Activated CD4-positive, alpha-beta memory T cell treated with anti-CD3 and anti-CD28 coated beads, Interleukin-2, amount 10 ng/mL, durations not matched to agents 7 days and 5 days (primary cell): ENCODE data around the gene FARS2. TPM values are rescaled to one million over a fixed set of nuclear protein-coding genes. Genes with fewer than 3 reads are reported as not detected.

Experiments
- CTCF ChIA-PET: fragments of 350-600 bp; sonication (Branson Sonifier 250); formaldehyde crosslinking; loops from one replicate; lab custom pipeline; 2021; ENCODE audit warnings: antibody characterized with exemption, inconsistent platforms; lab: Charles Lee
- POLR2A ChIA-PET: fragments of 350-600 bp; sonication (Branson Sonifier 250); formaldehyde crosslinking; loops from one replicate; lab custom pipeline; 2021; ENCODE audit warnings: antibody characterized with exemption; lab: Charles Lee
- DNase-seq: peaks from one replicate; pipeline ENCODE4 v3.0.0-alpha.2; 2020
- H3K27ac Mint-ChIP-seq: one replicate; pipeline ENCODE4 v1.8.0; 2021; ENCODE audit warnings: mild to moderate bottlenecking, mixed read lengths
- H3K27me3 Mint-ChIP-seq: one replicate; pipeline ENCODE4 v1.8.0; 2021; ENCODE audit warnings: mixed read lengths
- H3K36me3 Mint-ChIP-seq: one replicate; pipeline ENCODE4 v1.8.0; 2021; ENCODE audit warnings: low read depth, mixed read lengths
- H3K4me1 Mint-ChIP-seq: one replicate; pipeline ENCODE4 v1.8.0; 2021; ENCODE audit warnings: mixed read lengths
- H3K4me3 Mint-ChIP-seq: one replicate; pipeline ENCODE4 v1.8.0; 2021; ENCODE audit warnings: mild to moderate bottlenecking, mixed read lengths
- H3K9me3 Mint-ChIP-seq: one replicate; pipeline ENCODE4 v1.8.0; 2021; ENCODE audit warnings: mixed read lengths
- total RNA-seq, 2 experiments: library from RNA; stranded (reverse); gene quantifications; one replicate each; pipeline ENCODE4 v1.2.3, GENCODE V29; 2021

Gene FARS2
- total RNA-seq, 2 experiments from 2014 or later = 17.6 to 18.7 TPM

DNA sequence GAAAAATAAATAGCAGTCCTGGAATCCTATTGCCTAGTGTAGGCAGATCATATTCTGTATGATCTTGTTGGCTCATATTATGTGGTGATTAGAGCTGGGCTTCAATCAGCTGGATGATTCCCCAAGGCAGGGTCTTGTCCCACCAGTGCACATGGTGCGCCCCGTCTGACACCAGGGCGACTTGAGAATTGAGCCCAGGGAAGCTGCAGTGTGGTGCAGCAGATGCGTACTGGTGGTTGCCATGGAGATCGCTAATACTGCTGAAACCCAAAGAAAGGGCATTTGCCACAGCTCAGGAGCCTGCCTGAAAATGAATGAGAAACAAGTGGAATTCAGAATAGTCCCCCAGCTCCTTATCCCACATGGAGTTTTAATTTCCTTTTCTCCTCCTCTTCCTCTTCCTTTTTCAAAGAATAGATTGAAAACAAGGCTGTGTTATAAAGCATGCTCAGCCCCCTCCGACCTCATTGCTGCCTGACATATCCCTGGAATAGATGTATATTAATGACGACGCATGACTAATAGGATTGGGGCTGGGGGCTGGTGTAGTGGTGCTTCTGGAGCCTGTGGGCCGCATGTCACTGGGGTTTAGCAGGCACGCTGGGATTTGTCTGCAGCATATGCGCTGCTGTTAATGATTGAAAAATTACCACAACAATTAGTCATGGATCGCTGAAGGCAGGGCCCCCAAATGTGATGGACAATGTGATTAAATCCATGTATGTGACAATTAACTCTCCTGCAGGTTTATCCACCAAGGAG, 210.5 kb downstream of the FARS2 start:
- no peak overlapping the region for H3K27ac Mint-ChIP-seq
- no peak for DNase-seq
- no peaks in the 10 kb centered on the region for H3K27me3 Mint-ChIP-seq
- ChIA-PET CTCF (interaction anchor here (0.6 to 2.5 kb wide), 33 partner anchors 8 to 1076 kb away, joined by 3 to 17 read pairs (median 5); partner anchors contain the start of gene NRN1), POLR2A (interaction anchor here (0.7 to 1.5 kb wide), 7 partner anchors 10 to 532 kb away, joined by 3 to 6 read pairs (median 3); no protein-coding TSS in a partner anchor)
- no peaks in the 10 kb centered on the region for H3K9me3 Mint-ChIP-seq
- no peaks in the 10 kb centered on the region for H3K36me3 Mint-ChIP-seq
- peaks cover 2% of the 10 kb centered on the region for H3K4me1 Mint-ChIP-seq
- no peak overlapping the region for H3K4me3 Mint-ChIP-seq

GRCh38 chr6:5472571-5472970, 211.3 kb downstream of the FARS2 start:
- H3K9me3 Mint-ChIP-seq = no peaks in the 10 kb centered on the region
- POLR2A ChIA-PET = no interaction called here
- H3K36me3 Mint-ChIP-seq = no peaks in the 10 kb centered on the region
- no peak for DNase-seq
- H3K27me3 Mint-ChIP-seq = no peaks in the 10 kb centered on the region
- H3K4me3 Mint-ChIP-seq = no peak overlapping the region
- CTCF ChIA-PET = interaction anchor here (0.6 kb wide), 1 partner anchor 19 kb away, joined by 5 read pairs; no protein-coding TSS in a partner anchor
- no peak overlapping the region for H3K27ac Mint-ChIP-seq
- peaks cover 2% of the 10 kb centered on the region for H3K4me1 Mint-ChIP-seq

- Mint-ChIP-seq H3K9me3 (no peaks in the 10 kb centered on the region), H3K4me3 (no peak overlapping the region), H3K27me3 (no peaks in the 10 kb centered on the region), H3K36me3 (no peaks in the 10 kb centered on the region), H3K27ac (no peak overlapping the region), H3K4me1 (peaks cover 2% of the 10 kb centered on the region)
- CTCF ChIA-PET = no interaction called here
- POLR2A ChIA-PET = no interaction called here
- DNase-seq = no peak
Measured at GRCh38 chr6:5475779-5476178, 214.5 kb downstream of the FARS2 start.

DNA sequence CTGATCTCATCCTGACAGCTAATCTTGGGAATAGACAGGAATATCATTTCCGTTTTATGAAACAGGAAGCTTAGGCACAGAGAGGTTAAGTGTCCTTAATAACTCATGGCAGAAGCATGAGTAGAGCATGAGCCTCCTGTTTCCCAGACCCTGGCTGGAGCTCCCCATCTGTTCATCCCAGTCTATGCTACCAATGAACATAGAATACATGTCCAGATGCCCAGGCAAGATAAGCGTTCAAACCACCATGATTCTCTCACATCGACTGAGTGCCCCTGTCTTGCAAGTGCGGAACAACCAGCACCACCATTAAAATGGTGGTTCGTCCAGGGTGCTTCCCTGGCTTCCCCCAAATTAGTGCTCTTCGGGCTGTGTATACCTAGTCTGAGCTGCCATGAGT, 217.1 kb downstream of the FARS2 start:
- no peak for DNase-seq
- H3K4me3 Mint-ChIP-seq = no peak overlapping the region
- ChIA-PET CTCF (no interaction called here), POLR2A (no interaction called here)
- H3K36me3 Mint-ChIP-seq = no peaks in the 10 kb centered on the region
- H3K4me1 Mint-ChIP-seq = peaks cover 2% of the 10 kb centered on the region
- H3K27me3 Mint-ChIP-seq = no peaks in the 10 kb centered on the region
- H3K9me3 Mint-ChIP-seq = no peaks in the 10 kb centered on the region
- H3K27ac Mint-ChIP-seq = no peak overlapping the region

DNA sequence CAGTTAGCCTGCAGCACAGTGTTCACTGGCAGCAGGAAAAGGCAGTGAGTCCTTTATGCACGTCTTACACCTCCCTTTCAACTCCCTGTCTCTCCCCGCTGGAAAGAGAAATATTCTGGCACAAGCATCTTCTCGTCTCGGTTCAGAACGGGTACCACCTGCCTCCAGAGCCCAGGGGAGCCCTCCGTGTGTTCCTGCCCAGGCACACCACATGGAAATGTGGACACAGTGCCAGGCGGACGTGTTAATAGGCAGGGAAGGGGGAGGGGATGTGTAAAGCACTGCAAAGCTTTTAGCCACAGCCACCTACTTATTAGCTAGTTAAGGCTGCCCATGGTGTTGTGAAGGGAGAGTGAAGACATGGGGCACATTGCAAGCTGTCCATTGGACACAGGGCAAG, 219.7 kb downstream of the FARS2 start:
- ChIA-PET POLR2A (interaction anchor here (1.1 kb wide), 1 partner anchor 9 kb away, joined by 3 read pairs; no protein-coding TSS in a partner anchor), CTCF (interaction anchor here (3.4 kb wide), 1 partner anchor 10 kb away, joined by 11 read pairs; no protein-coding TSS in a partner anchor)
- no peak overlapping the region for H3K27ac Mint-ChIP-seq
- H3K36me3 Mint-ChIP-seq = no peaks in the 10 kb centered on the region
- H3K4me1 Mint-ChIP-seq = peaks cover 2% of the 10 kb centered on the region
- no peaks in the 10 kb centered on the region for H3K27me3 Mint-ChIP-seq
- no peak overlapping the region for H3K4me3 Mint-ChIP-seq
- DNase-seq = no peak
- H3K9me3 Mint-ChIP-seq = no peaks in the 10 kb centered on the region

GRCh38 chr6:5481750-5482149, 220.4 kb downstream of the FARS2 start:
- Mint-ChIP-seq H3K27ac (no peak overlapping the region), H3K4me3 (no peak overlapping the region), H3K36me3 (no peaks in the 10 kb centered on the region), H3K4me1 (peaks cover 4% of the 10 kb centered on the region), H3K9me3 (no peaks in the 10 kb centered on the region), H3K27me3 (no peaks in the 10 kb centered on the region)
- no peak for DNase-seq
- POLR2A ChIA-PET = interaction anchor here (1.1 kb wide), 1 partner anchor 10 kb away, joined by 3 read pairs; no protein-coding TSS in a partner anchor
- CTCF ChIA-PET = interaction anchor here (3.4 kb wide), 1 partner anchor 11 kb away, joined by 11 read pairs; no protein-coding TSS in a partner anchor

DNA sequence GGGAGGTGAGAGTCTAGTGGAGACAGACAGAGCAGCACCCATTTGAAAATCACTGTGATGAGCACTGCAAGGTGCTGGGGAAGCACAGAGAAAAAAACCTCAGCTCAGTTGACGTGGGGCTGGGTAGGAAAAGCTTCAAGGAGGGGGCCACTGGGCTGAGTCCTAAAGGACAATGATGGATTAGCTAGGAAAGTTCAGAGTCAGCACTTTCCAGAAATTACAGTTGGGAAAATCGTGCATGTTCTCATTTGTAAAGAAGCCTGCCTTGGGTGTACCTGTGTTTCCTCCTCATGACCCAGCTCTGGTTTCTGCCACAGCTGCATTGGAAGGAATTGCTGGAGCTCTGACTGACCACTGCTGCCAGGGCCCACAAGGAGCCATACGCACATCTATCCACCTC, 221.3 kb downstream of the FARS2 start:
- no peak overlapping the region for H3K27ac Mint-ChIP-seq
- POLR2A ChIA-PET = interaction anchor here (1.3 kb wide), 1 partner anchor 11 kb away, joined by 3 read pairs; no protein-coding TSS in a partner anchor
- H3K4me3 Mint-ChIP-seq = no peak overlapping the region
- DNase-seq = no peak
- CTCF ChIA-PET = interaction anchor here (0.8 to 3.4 kb wide), 2 partner anchors 11 to 37 kb away, joined by 3 to 11 read pairs; no protein-coding TSS in a partner anchor
- no peaks in the 10 kb centered on the region for H3K9me3 Mint-ChIP-seq
- no peaks in the 10 kb centered on the region for H3K27me3 Mint-ChIP-seq
- H3K4me1 Mint-ChIP-seq = peaks cover 4% of the 10 kb centered on the region
- no peaks in the 10 kb centered on the region for H3K36me3 Mint-ChIP-seq

DNA sequence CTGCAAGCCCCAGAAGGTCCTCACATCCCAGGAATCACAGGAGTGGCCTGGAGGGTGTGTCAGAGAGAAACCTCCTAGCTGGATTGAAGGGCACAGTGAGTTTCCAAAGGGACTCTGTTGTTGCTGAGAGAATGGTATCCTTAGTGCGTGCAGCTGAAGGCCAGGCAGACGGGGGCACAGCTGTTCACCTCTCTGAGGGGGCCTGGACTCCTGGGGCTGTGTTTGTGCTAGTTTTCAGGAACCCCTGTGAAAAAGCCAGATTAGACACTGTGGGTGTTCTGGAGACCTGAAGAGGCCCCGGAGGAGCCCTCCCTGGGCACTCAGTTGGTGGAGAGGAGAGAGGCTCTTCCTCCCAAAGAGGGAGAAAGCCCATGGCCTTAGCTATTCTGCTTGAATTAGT, 223.4 kb downstream of the FARS2 start:
- CTCF ChIA-PET = interaction anchor here (2.8 kb wide), 1 partner anchor 14 kb away, joined by 12 read pairs; no protein-coding TSS in a partner anchor
- Mint-ChIP-seq H3K36me3 (no peaks in the 10 kb centered on the region), H3K4me1 (peaks cover 4% of the 10 kb centered on the region), H3K27me3 (no peaks in the 10 kb centered on the region), H3K4me3 (no peak overlapping the region), H3K27ac (no peak overlapping the region), H3K9me3 (no peaks in the 10 kb centered on the region)
- POLR2A ChIA-PET = interaction anchor here (2.3 kb wide), 1 partner anchor 34 kb away, joined by 9 read pairs; no protein-coding TSS in a partner anchor
- no peak for DNase-seq

GRCh38 chr6:5486214-5486613, 224.9 kb downstream of the FARS2 start:
- Mint-ChIP-seq H3K4me1 (peaks cover 4% of the 10 kb centered on the region), H3K4me3 (no peak overlapping the region), H3K27ac (no peak overlapping the region), H3K9me3 (no peaks in the 10 kb centered on the region), H3K27me3 (no peaks in the 10 kb centered on the region), H3K36me3 (no peaks in the 10 kb centered on the region)
- POLR2A ChIA-PET = interaction anchor here (2.3 kb wide), 1 partner anchor 32 kb away, joined by 9 read pairs; no protein-coding TSS in a partner anchor
- no peak for DNase-seq
- CTCF ChIA-PET = interaction anchor here (2.8 kb wide), 1 partner anchor 15 kb away, joined by 12 read pairs; no protein-coding TSS in a partner anchor

GRCh38 chr6:5490501-5491069, 229.3 kb downstream of the FARS2 start:
- H3K9me3 Mint-ChIP-seq = no peaks in the 10 kb centered on the region
- H3K4me1 Mint-ChIP-seq = peaks cover 4% of the 10 kb centered on the region
- peaks cover 7% of the 10 kb centered on the region for H3K36me3 Mint-ChIP-seq
- DNase-seq = no peak
- POLR2A ChIA-PET = no interaction called here
- no peak overlapping the region for H3K27ac Mint-ChIP-seq
- no peak overlapping the region for H3K4me3 Mint-ChIP-seq
- no peaks in the 10 kb centered on the region for H3K27me3 Mint-ChIP-seq
- CTCF ChIA-PET = no interaction called here

DNA sequence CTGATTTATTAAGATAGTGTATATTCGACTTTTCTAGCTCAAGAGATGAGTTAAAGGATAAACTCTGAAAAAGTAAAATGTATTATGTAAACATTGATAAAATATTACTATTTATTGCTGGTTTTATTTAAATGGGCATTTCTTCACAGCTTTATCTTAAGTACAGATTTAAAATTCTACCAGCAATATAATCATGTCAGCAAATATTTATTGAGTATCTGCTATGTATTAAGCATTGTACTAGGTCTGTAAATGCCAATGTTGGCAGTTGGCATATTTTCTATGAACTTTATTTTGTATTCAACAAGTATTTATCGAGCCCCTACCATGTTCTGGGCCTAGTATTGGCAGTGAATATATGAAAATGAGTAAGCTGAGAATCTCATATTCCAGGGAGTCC, 231.0 kb downstream of the FARS2 start:
- no peaks in the 10 kb centered on the region for H3K9me3 Mint-ChIP-seq
- ChIA-PET CTCF (no interaction called here), POLR2A (no interaction called here)
- H3K36me3 Mint-ChIP-seq = peaks cover 7% of the 10 kb centered on the region
- no peaks in the 10 kb centered on the region for H3K27me3 Mint-ChIP-seq
- no peak overlapping the region for H3K4me3 Mint-ChIP-seq
- no peak overlapping the region for H3K27ac Mint-ChIP-seq
- no peak for DNase-seq
- H3K4me1 Mint-ChIP-seq = no peaks in the 10 kb centered on the region

- Mint-ChIP-seq H3K27me3 (no peaks in the 10 kb centered on the region), H3K4me1 (peaks cover 12% of the 10 kb centered on the region), H3K36me3 (peaks cover 10% of the 10 kb centered on the region), H3K4me3 (no peak overlapping the region), H3K27ac (no peak overlapping the region), H3K9me3 (no peaks in the 10 kb centered on the region)
- DNase-seq = no peak
- POLR2A ChIA-PET = no interaction called here
- CTCF ChIA-PET = no interaction called here
Measured at GRCh38 chr6:5493806-5494205, 232.5 kb downstream of the FARS2 start.
